Measurements from ENCODE around the gene KLHL7.

The KLHL7 gene

GRCh38 chr7:23183279-23184012, 77.9 kb downstream of the KLHL7 start:
- no peak for ATAC-seq
- no peak for TF ChIP-seq ZNF8 (CRISPR knock-in tag; IDR thresholded peaks at IDR 0.05)
- no peak for TF ChIP-seq ISL1 (CRISPR knock-in tag; IDR thresholded peaks at IDR 0.05)
- TF ChIP-seq TCF4 (CRISPR knock-in tag; IDR thresholded peaks at IDR 0.05; ENCODE audit: borderline replicate concordance), result no peak
- TF ChIP-seq TOX (CRISPR knock-in tag; IDR thresholded peaks at IDR 0.05; ENCODE audit: borderline replicate concordance), result no peak
- TF ChIP-seq PPARA (CRISPR knock-in tag; IDR thresholded peaks at IDR 0.05; ENCODE audit: borderline replicate concordance), result no peak
- TF ChIP-seq ESRRG (CRISPR knock-in tag; IDR thresholded peaks at IDR 0.05), result no peak

- ATAC-seq, result no peak
- TF ChIP-seq ZC3H10 (CRISPR knock-in tag; IDR thresholded peaks at IDR 0.05), result no peak
- no peak for TF ChIP-seq PPARA (CRISPR knock-in tag; IDR thresholded peaks at IDR 0.05; ENCODE audit: borderline replicate concordance)
- TF ChIP-seq SNAI2 (CRISPR knock-in tag; IDR thresholded peaks at IDR 0.05), result no peak
- no peak for TF ChIP-seq TCF4 (CRISPR knock-in tag; IDR thresholded peaks at IDR 0.05; ENCODE audit: borderline replicate concordance)
- TF ChIP-seq POU6F1 (CRISPR knock-in tag; IDR thresholded peaks at IDR 0.05; ENCODE audit: borderline replicate concordance, low read depth), result no peak
- no peak for TF ChIP-seq CREB5 (CRISPR knock-in tag; IDR thresholded peaks at IDR 0.05; ENCODE audit: low read depth)
- no peak for TF ChIP-seq BACH2 (CRISPR knock-in tag; IDR thresholded peaks at IDR 0.05; ENCODE audit: borderline replicate concordance)
- no peak for TF ChIP-seq ZFP3 (CRISPR knock-in tag; IDR thresholded peaks at IDR 0.05)
- TF ChIP-seq CSRNP3 (CRISPR knock-in tag; IDR thresholded peaks at IDR 0.05), result no peak
- TF ChIP-seq ESRRG (CRISPR knock-in tag; IDR thresholded peaks at IDR 0.05), result no peak
- no peak for TF ChIP-seq ZNF8 (CRISPR knock-in tag; IDR thresholded peaks at IDR 0.05)
- no peak for TF ChIP-seq OSR1 (CRISPR knock-in tag; IDR thresholded peaks at IDR 0.05)
- no peak for TF ChIP-seq GLIS3 (CRISPR knock-in tag; IDR thresholded peaks at IDR 0.05)
- no peak for TF ChIP-seq TOX (CRISPR knock-in tag; IDR thresholded peaks at IDR 0.05; ENCODE audit: borderline replicate concordance)
- TF ChIP-seq ISL1 (CRISPR knock-in tag; IDR thresholded peaks at IDR 0.05), result no peak
- no peak for TF ChIP-seq ZFP30 (CRISPR knock-in tag; IDR thresholded peaks at IDR 0.05)
Measured at GRCh38 chr7:23184291-23184690, 78.7 kb downstream of the KLHL7 start.

- peak; percentile 35; the same call in 2 of the 3 replicates for ATAC-seq
- TF ChIP-seq OSR1 (CRISPR knock-in tag; IDR thresholded peaks at IDR 0.05), result no peak
- TF ChIP-seq PATZ1 (CRISPR knock-in tag; IDR thresholded peaks at IDR 0.05; ENCODE audit: borderline replicate concordance), result no peak
- TF ChIP-seq BACH2 (CRISPR knock-in tag; IDR thresholded peaks at IDR 0.05; ENCODE audit: borderline replicate concordance), result no peak
- no peak for TF ChIP-seq TCF4 (CRISPR knock-in tag; IDR thresholded peaks at IDR 0.05; ENCODE audit: borderline replicate concordance)
- no peak for TF ChIP-seq ZFP30 (CRISPR knock-in tag; IDR thresholded peaks at IDR 0.05)
- no peak for TF ChIP-seq RARB (CRISPR knock-in tag; IDR thresholded peaks at IDR 0.05)
- TF ChIP-seq CSDC2 (CRISPR knock-in tag; IDR thresholded peaks at IDR 0.05), result no peak
- no peak for TF ChIP-seq SNAI2 (CRISPR knock-in tag; IDR thresholded peaks at IDR 0.05)
Measured at GRCh38 chr7:23184709-23185359, 79.2 kb downstream of the KLHL7 start.

GRCh38 chr7:23185980-23186379, 80.4 kb downstream of the KLHL7 start:
- TF ChIP-seq SNAI2 (CRISPR knock-in tag; IDR thresholded peaks at IDR 0.05), result no peak
- TF ChIP-seq RARB (CRISPR knock-in tag; IDR thresholded peaks at IDR 0.05), result no peak
- TF ChIP-seq ZC3H10 (CRISPR knock-in tag; IDR thresholded peaks at IDR 0.05), result peak; percentile 72; the same call in 1 of the 2 replicates
- no peak for TF ChIP-seq GLIS3 (CRISPR knock-in tag; IDR thresholded peaks at IDR 0.05)
- no peak for TF ChIP-seq ZFP3 (CRISPR knock-in tag; IDR thresholded peaks at IDR 0.05)
- no peak for TF ChIP-seq CSRNP3 (CRISPR knock-in tag; IDR thresholded peaks at IDR 0.05)
- TF ChIP-seq ZNF70 (CRISPR knock-in tag; IDR thresholded peaks at IDR 0.05), result no peak
- TF ChIP-seq PATZ1 (CRISPR knock-in tag; IDR thresholded peaks at IDR 0.05; ENCODE audit: borderline replicate concordance), result no peak
- TF ChIP-seq ZNF8 (CRISPR knock-in tag; IDR thresholded peaks at IDR 0.05), result no peak
- TF ChIP-seq ISL1 (CRISPR knock-in tag; IDR thresholded peaks at IDR 0.05), result peak; percentile 54; the same call in 1 of the 2 replicates
- no peak for TF ChIP-seq ESRRG (CRISPR knock-in tag; IDR thresholded peaks at IDR 0.05)
- no peak for TF ChIP-seq BACH2 (CRISPR knock-in tag; IDR thresholded peaks at IDR 0.05; ENCODE audit: borderline replicate concordance)
- ATAC-seq, result no peak

Data from SK-N-SH treated with all-trans-retinoic acid at 6 μM for 48 hours (cell line).